IPS DF 4.7 (cell line): ENCODE results near the gene PSMD5.

ENCODE experiments used
- DNase-seq: peaks from one replicate; pipeline ENCODE4 v3.0.0-alpha.2; 2013; ENCODE audit warnings: low spot score; ENCODE audit errors: extremely low read depth

Gene PSMD5

DNA sequence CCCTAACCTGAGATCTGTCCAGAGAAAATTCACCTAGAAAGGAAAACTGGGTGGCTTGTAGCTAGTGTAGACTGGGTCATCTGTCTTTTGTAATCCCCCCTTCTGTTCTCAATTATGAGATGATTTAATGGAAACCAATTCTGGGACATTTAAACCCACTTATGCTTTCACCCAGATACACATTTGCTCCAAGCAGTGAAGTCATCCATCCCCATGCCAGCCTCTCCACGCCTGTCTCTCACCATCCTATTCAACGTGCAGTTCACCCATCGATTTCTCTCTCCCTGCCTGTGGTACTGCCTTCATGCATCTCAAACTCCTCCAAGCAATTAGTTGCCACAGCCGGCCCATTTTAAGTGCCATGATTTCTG is 32.5 kb upstream of the PSMD5 start:
- DNase-seq, result no peak

DNA sequence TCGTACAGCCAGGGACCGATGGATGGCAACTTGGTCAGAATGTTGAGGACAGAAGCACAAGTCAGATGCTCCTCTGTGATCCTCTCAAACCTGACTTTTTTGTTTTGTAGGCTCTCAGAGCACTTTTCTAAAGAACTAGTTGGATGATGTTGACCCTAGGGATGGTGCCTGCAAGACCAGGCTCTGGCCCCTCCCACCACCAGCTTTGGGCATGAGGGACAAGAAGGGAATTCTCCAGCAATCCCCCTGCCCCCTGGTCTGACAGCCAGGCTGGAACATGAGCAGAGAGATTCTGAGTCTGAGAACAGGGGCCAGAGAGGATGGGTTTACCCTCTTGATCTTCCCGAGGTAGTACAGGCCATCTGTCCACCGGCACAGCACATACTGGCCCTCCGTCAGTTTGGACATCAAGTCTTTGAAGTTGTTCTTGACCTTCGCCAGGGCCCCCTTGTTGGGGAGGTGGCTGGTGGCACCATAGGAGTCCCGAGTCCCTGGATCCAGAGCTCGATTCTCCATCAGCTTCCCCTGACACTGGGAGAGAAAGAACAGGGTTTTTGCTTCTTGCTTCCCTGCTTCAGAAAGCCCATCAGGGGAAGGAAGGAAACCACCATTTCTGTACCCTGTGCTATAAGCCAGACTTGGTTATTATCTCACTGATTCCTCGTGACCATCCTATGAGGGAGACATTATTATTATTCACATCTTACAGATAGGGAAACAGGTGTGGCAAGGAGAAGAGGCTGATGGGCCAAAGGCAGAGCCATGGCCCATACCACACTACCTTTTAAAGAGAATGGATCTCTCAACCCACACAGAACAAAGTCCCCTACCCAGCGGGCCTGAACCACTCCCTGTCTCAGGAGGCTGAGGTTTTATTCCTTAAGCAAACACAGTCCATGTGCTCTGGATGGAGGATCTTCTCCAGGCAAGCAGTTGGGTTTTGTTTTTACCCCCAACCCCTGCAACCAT is 31.8 kb upstream of the PSMD5 start:
- DNase-seq, result no peak

DNA sequence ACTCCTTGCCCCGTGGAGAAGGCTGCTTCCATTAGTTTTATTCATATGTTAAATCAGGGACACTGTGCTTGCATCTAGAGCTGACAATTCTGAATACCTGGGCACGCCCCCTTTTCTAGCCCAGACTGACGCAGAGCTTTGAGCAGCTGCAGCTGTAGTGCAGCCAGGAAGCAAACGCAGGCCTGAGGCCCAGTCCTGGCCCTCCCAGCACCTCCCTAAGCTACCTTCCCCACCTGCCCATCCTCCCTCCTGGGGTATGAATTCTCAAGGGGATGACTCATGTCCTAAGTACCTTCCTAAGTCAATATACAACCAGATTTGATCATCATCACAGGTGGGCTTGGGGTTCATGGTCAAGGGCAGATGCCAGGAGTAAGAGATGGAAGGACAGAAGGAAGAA is 30.8 kb upstream of the PSMD5 start:
- DNase-seq, result peak; percentile 96

DNA sequence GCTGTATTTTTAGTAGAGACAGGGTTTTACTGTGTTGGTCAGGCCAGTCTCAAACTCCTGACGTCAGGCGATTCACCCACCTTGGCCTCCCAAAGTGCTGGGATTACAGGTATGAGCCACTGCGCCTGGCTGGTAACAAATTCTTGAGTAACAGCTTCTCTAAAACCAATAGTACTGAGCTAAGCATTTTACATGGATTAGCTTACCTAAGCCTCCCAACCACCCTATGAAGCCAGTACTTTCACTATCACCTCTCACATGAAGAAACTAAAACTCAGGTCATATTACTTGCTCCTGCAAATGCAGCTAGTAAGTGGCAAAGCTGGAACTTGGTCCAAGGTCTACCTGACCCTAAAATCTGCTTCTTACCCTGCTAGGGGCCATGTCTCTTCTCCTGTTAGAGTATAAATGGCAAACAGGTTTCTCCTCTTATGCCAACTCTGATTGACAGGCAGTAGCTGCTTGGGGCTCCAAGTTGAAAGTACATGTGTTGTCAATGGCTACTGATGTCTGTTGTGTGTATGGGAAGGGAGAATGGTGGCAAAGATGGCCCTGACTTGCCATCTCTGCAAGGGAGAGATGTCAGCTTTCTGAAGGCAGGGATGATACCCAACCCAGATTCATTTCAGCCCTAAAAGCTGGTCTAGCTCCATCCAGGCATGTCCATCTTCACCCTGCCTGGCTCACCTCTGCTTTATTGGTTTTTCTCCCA is 30.2 kb upstream of the PSMD5 start:
- no peak for DNase-seq

DNA sequence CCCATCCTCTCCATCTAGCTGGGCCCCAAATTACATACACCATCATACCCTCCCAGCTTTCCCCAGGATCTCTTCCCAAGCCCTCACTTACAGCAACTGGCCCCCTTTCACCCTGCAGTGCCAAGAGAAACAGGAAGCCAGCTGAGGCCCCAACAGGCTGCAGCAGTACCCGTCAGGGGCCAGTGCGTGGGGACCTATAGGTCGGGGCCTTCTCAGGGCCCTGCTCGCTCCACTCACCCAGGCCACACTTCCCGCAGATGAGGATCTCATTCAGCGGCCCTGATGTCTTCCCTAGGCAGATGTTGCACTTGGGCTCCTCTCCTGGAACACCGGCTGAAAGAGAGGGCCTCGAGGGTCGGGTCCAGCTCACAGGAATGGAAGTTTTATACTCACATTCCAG is 27.5 kb upstream of the PSMD5 start:
- no peak for DNase-seq

DNA sequence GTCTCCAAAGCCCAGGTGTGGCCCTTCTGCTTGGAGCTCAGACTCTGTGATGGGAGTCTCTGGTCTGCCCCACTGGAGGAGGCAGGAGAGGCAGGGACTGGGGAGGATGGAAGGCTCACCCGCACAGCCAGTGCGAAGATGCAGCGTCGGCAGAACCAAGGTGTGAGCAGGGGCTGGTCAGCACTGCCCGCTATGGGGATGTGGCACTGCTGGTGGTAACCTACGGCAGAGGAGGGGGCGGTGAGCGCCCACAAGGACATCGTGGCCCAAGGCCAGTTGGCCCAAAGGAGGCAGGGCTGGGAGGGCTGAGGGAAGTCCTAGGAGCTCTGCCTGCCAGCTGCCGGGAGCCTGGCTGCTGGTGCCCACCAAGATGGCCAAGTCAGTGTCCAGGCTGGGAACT is 27.0 kb upstream of the PSMD5 start:
- no peak for DNase-seq

DNA sequence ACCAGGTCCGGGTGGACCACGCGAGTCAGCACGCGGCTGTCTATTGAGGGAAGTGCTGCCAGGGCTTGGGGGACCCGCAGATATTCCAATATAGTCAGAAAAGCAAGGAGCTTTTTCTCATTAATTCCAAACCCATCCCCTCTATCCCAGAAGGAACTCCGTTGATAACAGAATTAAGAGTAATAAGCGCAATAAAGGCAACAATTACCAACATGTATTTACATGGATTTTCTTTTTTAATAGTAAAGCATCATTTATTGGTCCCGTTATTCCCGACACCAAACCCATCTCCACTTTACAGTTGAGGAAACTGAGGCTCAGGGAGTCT is 26.6 kb upstream of the PSMD5 start:
- DNase-seq, result no peak

DNA sequence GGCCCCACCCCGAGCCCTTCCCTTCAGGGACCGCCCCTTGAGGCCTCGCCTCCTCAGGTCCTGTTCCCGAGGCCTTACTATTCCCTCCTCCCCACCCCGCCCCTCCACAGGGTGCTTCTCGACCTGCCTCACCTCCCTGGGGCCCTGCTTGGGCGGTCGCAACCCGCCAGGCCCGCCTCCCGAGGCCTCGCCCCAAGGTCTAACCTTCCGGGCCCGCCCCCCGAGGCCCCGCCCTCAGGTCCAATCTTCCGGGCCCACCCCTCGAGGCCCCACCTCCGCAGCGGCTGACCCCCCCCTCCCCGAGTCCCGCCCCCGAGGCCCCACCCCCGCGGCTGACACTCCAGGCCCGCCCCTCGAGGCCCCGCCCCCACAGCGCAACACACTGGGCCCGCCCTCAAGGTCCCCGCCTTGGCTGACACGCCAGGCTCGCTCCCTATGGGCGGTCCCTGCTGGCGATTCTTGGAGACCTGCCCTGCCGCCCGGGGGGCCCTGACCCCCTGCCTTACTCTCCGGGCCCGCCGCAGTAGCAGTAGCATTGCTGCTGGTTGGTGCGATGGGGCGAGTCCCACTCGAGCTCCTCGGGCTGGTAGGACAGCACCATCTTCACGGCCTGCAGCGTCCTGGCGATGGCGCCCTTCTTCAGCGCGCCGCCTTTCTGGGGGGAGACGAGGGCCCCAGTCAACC is 26.1 kb upstream of the PSMD5 start:
- no peak for DNase-seq

DNA sequence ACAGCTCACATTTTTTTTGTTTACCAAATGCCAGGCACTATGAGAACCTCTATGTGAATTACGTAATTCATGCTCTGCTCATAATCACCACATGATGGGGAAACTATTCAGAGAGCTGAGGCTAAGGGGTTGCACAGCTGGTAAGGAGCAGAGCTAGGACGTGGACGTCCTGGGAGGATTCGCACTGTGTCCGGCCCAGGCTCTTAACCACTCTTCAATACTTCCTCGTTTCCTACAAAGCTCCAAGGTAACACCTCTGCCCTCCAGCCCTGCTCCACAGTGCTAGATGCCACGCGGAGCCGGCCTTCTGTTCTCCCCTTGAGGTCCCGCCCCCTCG is 25.6 kb upstream of the PSMD5 start:
- no peak for DNase-seq

DNA sequence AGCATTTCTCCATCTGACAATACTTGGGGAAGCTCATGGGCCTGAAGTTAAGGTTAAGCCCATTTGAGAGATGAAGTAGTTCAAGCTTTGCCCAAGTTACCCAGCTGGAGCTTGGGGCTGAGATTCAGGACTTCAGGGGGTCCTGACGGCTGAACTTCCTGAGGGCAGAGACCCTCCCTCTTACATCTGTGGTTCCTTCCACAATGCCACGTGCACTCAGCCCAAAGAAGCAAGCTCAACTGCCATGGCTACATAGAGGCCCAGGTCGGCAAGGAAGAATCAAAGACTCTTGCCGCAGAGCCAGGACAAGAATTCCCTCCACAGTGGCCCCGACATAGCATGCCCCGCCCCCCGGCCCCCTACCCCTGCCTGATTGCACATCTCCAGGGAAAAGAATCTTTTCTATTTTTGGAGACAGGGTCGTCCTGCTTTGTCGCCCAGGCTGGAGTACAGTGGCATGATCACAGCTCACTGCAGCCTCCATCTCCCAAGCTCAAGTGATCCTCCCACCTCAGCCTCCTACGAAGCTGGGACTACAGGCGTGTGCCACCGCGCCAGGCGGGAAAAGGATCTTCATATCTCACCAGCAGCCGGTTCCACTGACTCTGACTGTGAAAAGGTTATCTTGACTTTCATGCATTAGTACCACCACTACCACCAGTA is 25.1 kb upstream of the PSMD5 start:
- DNase-seq, result no peak

DNA sequence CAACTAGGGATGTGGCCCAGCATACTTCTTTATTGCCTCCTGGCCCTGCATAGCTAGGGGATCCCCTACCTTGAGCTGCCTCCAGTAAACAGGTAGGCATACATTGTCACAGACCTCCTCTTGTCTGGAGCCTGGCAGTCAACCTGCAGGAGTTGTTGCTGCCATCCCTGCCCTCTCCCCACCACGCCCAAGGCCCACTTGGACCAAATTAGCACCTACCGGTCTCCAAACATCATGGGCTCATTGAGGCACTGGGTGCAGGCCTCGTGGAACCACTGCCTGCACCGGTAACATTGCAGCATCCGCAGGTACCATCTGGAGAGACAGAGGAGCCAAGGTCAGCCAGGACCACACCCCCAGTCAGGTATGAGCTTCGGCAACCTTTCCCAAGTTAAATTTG is 23.9 kb upstream of the PSMD5 start:
- no peak for DNase-seq

DNA sequence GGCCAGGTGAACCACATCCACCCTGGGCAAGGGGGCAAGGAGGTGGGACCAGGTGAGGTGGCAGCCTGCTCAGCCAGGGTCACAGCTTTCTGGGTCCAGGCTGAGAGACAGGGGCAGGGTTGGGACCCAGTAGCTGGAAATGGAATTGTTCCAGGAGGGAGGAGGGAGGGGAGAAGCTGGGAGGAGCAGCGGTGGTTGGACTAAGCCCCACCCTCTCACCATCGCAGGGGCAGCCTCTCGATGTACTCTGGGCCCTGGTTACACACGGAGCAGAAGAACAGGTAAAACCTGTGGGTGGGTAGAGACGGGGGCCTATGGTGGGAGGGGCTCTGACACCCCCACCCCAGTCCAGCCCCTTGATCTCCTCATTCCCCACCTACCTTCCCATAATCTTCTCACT is 23.1 kb upstream of the PSMD5 start:
- DNase-seq, result no peak

DNA sequence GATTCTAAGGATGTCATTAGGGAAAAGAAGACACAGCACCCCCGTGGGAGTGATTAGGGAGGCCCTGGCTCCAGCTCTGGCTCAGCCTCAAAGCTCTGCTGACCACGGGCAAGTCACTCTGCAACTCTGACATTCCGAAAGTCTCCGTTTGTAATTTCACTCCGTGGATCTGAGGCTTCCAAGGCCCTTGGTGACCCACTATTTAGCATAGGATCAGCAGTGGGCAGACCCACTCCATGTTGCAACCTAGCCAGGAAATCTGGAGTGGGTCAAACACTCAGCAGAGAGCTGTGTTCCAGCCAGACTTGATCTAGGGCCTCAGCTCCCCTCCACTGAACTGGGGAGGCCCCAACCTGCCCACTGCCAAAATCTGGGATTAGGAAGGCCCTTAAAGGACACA is 22.5 kb upstream of the PSMD5 start:
- DNase-seq, result no peak

DNA sequence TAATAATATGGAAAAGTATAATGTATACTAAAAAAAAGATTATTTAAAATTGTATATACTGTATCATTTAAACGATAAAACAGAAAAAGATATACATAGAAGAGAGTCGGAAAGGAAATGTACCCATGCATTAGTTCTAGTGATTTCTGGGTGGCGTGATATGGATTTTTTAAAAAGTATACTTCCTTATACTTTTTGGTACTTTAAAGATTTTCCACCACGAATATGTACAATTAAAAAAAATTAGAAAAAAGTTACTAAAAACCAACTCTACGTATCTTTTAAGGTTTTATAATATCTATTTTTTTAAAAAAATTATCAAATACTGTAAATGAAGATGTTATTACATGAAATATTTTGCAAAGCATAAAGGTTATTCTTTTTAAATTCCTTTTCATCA is 22.0 kb upstream of the PSMD5 start:
- DNase-seq, result no peak

DNA sequence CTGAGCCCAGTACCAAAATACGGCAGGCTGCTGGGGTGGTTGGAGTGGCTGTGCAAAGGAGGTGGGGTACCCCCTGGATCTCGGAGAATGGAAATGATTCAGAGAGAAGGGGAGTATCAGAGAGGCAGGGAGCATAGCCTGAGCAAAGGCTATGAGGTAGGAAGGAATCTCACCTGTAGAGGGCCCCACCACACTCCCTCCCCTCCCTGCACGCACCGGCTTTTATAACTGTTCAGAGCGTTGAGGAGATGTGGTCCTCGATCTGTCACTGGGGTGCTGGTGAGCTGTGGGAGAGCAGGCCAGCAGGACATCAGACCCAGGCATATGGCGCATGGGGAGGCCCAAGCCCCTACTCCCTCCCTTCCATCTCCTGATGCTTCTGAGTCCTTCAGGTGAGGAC is 21.1 kb upstream of the PSMD5 start:
- no peak for DNase-seq

DNA sequence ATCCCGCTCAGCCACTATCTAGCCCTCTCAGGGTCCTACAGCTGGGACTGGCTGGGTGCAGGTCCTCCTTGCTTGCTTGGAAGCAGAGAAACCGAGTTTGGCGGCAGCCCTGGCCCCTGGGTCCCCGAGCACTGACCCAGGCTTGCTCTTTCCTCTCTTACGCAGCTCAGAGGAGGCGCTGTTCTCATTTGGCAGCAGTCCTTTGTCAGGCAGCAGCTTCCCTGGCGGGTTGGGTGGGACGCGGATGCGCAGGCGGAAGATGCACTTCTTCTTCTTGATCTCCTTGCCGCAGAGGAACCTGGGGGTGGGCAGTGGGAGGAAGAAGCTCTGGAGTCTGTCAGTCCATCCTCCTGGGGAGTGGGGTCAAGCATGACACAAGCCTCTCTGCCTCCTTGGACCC is 19.7 kb upstream of the PSMD5 start:
- DNase-seq, result no peak

DNA sequence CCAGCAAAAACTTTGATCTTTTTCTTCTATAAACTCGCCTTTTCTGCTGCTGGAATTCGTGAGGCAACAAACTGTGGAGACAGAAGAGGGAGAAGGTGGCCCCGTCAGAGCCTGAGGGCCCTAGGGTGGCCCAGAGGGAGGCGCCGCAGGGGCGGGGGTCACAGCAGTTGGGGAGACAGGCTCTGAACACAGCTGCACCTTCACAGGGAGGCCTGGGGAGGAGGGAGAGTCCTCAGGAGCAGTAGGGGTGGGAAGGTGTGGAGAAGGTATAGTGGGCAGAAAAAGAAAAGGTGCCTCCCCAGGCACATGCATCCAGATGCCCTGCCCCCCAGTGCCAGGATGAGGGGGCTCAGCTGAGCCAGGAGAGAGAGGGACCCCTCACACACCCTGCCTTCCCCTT is 19.2 kb upstream of the PSMD5 start:
- DNase-seq, result no peak

DNA sequence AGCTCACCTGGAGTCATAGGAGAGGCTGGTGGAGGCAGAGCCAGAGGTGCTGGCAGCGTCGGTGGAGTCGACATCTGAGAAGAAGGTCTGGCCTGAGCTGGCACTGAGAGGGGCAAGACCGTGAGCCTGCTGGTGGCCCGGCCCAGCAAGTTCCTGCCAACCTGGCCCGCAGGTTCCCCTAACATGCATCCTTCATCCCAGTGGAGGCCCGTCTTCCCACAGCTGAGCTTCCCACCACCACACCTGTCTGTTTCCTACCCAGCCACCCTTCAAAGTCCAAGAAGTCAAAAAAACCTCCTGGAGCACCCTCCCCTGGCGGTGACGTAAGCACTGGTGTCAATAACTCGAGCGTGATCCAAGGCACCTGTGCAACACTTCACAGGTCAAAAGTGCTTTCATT is 17.4 kb upstream of the PSMD5 start:
- DNase-seq, result no peak

DNA sequence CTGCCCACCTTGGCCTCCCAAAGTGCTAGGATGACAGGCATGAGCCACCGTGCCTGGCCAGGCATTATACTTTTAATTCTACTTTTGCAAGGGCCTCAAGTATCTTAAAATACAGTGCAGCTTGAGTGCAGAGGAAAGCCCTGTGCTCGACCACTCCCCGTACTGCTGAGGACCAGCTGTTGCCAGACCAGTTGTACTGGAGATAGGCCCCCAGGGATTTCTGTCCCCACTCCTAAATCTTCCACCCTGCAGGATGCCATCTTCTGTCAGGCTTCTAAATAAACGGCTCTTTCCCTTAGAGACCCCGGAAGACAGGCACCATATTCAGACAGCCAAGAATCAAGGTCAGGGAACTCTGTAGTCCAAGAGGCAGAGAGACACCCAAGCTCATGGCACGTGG is 16.6 kb upstream of the PSMD5 start:
- no peak for DNase-seq

DNA sequence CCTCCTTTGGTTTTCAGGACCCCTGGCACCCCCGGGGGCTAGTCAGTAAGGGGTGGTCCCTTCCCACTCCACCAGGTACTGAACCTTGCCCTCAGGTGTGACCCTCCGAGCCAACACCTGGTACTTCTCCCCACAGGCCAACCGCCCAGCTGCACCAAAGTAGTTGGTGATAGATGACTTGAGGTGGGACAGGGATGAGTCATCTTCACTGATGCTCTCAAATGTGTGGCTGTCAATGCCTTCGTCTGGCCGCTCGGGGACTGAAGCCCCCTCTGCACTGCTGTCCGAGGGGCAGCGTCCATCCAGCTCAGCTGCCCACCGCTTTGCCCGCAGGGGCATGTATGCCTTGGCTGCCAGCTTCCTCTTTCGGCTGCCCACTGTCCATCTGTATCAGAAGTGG is 15.2 kb upstream of the PSMD5 start:
- DNase-seq, result no peak

DNA sequence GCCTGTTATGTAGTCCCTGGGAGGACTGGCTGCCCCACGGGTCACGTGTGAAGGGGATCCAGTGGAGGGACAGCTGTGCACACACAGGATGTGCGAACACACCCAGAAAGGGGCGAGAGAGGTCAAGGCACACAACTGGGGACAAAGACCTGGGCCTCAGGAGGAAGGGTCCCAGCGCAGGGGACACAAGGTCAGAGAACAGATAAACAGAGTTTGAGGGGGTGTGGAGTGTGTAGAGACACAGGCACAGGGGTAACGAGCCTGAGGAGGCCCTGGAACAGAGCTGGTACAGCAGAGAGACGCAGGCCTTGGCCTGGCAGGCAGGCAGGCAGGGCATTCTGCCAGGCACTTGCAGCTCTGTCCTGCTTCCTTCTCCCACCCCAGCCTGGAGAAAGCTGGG is 14.8 kb upstream of the PSMD5 start:
- no peak for DNase-seq

DNA sequence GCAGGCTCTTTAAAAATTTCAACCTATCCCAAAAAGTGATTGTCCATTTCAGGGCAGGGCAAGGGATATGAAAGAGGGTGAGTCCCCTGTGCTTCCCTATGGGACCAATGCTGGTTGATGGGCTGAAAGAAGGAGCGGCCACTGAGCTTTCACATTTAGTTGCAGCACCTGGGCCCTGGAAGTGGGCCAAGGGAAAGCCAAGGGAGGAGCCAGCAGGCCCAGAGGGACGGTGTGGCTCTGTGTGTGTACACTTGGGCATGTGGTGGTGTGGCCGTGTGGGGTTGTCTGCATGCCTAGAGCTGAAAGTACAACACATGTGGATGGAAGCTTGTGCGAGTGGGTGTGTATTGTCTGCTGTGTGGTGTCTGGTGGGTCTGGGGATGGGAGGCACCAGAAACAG is 14.0 kb upstream of the PSMD5 start:
- DNase-seq, result no peak
